ENCODE measurements around the gene POMP.

POMP gene

DNA sequence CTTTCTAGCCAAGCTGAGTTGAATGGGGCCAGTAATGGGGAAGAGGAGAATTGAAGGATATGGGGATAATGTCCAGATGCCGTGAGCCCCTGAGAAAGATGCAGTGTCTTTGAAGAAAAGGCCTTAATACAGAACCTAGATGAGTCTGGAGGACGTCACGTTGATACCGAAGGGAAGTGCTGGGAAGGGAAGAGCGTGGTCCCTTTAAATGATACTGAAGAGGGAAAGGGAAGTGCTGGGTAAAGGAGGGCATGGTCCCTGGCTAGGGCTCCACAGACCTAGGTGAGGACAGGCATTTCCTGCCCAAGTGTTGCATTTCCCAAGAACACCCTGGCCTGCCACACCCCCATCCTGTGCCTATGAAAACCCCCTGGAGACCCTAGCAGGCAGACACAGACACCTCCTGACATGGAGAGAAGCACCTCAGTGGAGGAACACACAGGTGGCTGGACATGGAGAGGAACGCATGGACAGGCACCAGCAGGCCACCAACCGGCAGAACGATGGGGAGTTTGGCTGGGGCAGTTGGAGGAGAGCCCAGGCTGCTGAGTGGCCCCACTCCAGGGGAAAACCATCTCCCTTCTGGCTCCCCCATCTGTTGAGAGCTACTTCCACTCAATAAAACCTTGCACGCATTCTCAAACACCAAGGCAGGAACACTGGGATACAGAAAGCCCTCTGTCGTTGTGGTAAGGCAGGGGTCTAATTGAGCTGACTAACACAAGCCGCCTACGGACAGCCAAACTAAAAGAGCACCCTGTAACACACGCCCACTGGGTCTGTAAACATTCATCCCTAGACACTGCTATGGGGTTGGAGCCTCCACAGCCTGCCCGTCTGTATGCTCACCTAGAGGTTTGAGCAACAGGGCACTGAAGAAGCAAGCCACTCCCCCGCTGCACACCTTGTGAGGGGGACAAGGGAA, 34.9 kb upstream of the POMP start:
- TF ChIP-seq TAF1 (IDR thresholded peaks at IDR 0.05; ENCODE audit: low read depth) (no peak), TCF12 (IDR thresholded peaks at IDR 0.05; ENCODE audit: low read depth) (no peak), FOXM1 (IDR thresholded peaks at IDR 0.05; ENCODE audit: borderline replicate concordance, low read depth) (no peak), NFIC (IDR thresholded peaks at IDR 0.05) (no peak), YY1 (IDR thresholded peaks at IDR 0.05; ENCODE audit: low read depth) (no peak), CREB1 (IDR thresholded peaks at IDR 0.05; ENCODE audit: low read depth) (no peak), TEAD4 (IDR thresholded peaks at IDR 0.05) (no peak), CEBPB (IDR thresholded peaks at IDR 0.05) (no peak), EP300 (IDR thresholded peaks at IDR 0.05; ENCODE audit: borderline replicate concordance) (no peak), EGR1 (IDR thresholded peaks at IDR 0.05) (no peak), ZBTB7A (IDR thresholded peaks at IDR 0.05; ENCODE audit: low read depth) (no peak), RAD21 (IDR thresholded peaks at IDR 0.05; ENCODE audit: low read depth) (no peak)
- TF ChIP-seq, protein P1, sequence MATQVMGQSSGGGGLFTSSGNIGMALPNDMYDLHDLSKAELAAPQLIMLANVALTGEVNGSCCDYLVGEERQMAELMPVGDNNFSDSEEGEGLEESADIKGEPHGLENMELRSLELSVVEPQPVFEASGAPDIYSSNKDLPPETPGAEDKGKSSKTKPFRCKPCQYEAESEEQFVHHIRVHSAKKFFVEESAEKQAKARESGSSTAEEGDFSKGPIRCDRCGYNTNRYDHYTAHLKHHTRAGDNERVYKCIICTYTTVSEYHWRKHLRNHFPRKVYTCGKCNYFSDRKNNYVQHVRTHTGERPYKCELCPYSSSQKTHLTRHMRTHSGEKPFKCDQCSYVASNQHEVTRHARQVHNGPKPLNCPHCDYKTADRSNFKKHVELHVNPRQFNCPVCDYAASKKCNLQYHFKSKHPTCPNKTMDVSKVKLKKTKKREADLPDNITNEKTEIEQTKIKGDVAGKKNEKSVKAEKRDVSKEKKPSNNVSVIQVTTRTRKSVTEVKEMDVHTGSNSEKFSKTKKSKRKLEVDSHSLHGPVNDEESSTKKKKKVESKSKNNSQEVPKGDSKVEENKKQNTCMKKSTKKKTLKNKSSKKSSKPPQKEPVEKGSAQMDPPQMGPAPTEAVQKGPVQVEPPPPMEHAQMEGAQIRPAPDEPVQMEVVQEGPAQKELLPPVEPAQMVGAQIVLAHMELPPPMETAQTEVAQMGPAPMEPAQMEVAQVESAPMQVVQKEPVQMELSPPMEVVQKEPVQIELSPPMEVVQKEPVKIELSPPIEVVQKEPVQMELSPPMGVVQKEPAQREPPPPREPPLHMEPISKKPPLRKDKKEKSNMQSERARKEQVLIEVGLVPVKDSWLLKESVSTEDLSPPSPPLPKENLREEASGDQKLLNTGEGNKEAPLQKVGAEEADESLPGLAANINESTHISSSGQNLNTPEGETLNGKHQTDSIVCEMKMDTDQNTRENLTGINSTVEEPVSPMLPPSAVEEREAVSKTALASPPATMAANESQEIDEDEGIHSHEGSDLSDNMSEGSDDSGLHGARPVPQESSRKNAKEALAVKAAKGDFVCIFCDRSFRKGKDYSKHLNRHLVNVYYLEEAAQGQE (IDR thresholded peaks at IDR 0.05; ENCODE audit: low read depth): no peak
- TF ChIP-seq, protein P2, sequence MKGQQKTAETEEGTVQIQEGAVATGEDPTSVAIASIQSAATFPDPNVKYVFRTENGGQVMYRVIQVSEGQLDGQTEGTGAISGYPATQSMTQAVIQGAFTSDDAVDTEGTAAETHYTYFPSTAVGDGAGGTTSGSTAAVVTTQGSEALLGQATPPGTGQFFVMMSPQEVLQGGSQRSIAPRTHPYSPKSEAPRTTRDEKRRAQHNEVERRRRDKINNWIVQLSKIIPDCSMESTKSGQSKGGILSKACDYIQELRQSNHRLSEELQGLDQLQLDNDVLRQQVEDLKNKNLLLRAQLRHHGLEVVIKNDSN (IDR thresholded peaks at IDR 0.05): no peak
- TF ChIP-seq, protein P3, sequence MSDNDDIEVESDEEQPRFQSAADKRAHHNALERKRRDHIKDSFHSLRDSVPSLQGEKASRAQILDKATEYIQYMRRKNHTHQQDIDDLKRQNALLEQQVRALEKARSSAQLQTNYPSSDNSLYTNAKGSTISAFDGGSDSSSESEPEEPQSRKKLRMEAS (IDR thresholded peaks at IDR 0.05): no peak

DNA sequence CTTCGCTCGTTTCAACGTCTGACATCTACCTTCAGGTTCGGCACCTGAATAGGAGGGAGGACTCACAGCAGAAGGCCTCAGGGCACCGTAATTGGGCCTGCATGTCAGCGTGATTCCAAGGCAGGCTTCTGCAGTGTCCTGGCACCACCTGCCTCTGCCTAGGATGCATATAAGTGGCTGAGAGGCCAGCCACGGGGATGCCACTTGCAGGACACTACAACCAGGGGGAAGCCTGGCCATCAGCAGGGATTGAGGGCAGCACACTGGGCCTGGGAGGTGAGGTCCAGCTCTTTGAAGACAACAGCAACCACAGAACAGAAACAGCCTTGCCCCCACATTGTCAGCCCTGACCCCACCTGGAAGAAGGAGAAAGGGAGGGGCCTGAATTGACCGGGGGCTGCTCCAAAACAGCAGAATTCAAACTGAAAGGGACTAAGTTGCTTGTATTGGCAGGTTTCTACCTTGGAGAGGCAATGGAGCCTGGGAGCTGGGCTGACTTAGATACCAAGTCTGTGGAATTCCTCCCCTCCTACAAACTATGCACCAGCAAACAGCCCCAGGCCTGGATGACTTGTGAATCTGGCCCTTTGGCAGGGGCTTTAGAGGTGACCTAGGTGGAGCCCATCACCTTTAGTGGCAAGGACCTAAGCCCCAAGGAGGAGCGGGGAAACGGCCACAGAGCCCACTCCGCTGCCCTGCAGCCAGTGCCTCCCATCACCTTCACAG, 34.1 kb upstream of the POMP start:
- TF ChIP-seq, protein P3 (IDR thresholded peaks at IDR 0.05): no peak
- TF ChIP-seq RAD21 (IDR thresholded peaks at IDR 0.05; ENCODE audit: low read depth): no peak

DNA sequence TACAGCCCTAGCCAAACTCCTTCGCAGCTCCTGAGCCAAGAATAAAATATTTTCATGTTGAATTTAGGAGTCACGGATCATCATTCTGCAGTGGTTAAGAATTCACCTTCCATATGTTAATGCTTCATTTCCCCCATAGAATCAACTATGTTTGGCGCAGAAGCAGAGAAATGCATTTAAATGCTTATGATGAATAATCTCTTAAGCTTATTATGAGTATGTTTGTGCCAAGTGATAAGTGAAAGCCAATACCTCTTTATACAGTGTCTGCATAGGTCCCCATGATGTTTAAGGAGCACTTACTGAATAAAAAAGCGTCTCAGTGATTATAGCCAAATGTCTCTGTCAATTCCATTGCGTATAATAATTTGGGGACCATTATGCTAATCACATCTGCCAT, 32.7 kb upstream of the POMP start:
- TF ChIP-seq EGR1 (IDR thresholded peaks at IDR 0.05) (no peak), TEAD4 (IDR thresholded peaks at IDR 0.05) (no peak), ZBTB7A (IDR thresholded peaks at IDR 0.05; ENCODE audit: low read depth) (no peak), EP300 (IDR thresholded peaks at IDR 0.05; ENCODE audit: borderline replicate concordance) (no peak), YY1 (IDR thresholded peaks at IDR 0.05; ENCODE audit: low read depth) (no peak), FOXM1 (IDR thresholded peaks at IDR 0.05; ENCODE audit: borderline replicate concordance, low read depth) (no peak), CREB1 (IDR thresholded peaks at IDR 0.05; ENCODE audit: low read depth) (no peak), RAD21 (IDR thresholded peaks at IDR 0.05; ENCODE audit: low read depth) (no peak), CEBPB (IDR thresholded peaks at IDR 0.05) (no peak), TAF1 (IDR thresholded peaks at IDR 0.05; ENCODE audit: low read depth) (no peak), NFIC (IDR thresholded peaks at IDR 0.05) (no peak), TCF12 (IDR thresholded peaks at IDR 0.05; ENCODE audit: low read depth) (no peak)
- TF ChIP-seq, protein P1 (IDR thresholded peaks at IDR 0.05; ENCODE audit: low read depth): no peak
- TF ChIP-seq, protein P3 (IDR thresholded peaks at IDR 0.05): no peak
- TF ChIP-seq, protein P2 (IDR thresholded peaks at IDR 0.05): no peak

DNA sequence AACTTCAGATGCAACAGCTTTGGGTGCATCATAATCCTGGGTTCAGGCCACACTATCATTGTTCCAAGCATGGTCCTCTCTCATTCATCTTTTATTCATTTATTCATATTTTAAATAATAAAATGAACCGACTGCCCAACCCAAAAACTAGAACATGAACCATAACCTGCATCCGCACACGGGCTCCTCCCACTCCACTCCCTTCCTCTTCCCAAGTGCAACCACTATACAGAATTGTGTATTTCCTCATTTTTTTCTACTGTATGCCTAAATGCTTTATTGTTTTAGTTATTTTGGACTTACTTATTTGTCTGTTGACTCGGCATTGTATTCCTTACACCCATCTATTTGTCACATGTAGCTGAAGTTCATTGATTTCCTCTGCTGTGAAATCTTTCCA, 30.7 kb upstream of the POMP start:
- TF ChIP-seq TCF12 (IDR thresholded peaks at IDR 0.05; ENCODE audit: low read depth) (no peak), FOXM1 (IDR thresholded peaks at IDR 0.05; ENCODE audit: borderline replicate concordance, low read depth) (no peak), EP300 (IDR thresholded peaks at IDR 0.05; ENCODE audit: borderline replicate concordance) (no peak), TEAD4 (IDR thresholded peaks at IDR 0.05) (no peak), ZBTB7A (IDR thresholded peaks at IDR 0.05; ENCODE audit: low read depth) (no peak), RAD21 (IDR thresholded peaks at IDR 0.05; ENCODE audit: low read depth) (no peak), YY1 (IDR thresholded peaks at IDR 0.05; ENCODE audit: low read depth) (no peak), EGR1 (IDR thresholded peaks at IDR 0.05) (no peak), TAF1 (IDR thresholded peaks at IDR 0.05; ENCODE audit: low read depth) (no peak)
- TF ChIP-seq, protein P1 (IDR thresholded peaks at IDR 0.05; ENCODE audit: low read depth): no peak
- TF ChIP-seq, protein P3 (IDR thresholded peaks at IDR 0.05): no peak

Data from Ishikawa (cell line).